GM12874 (cell line): ENCODE results near the gene HRG.

Experiments
- TF ChIP-seq, protein P1 (sequence below): IDR thresholded peaks from 2 replicates; pipeline ENCODE4 v1.5.1; 2011; ENCODE audit warnings: low read depth, mild to moderate bottlenecking, control low read depth, low read length, moderate library complexity; ENCODE audit not compliant: insufficient read depth

HRG gene

DNA sequence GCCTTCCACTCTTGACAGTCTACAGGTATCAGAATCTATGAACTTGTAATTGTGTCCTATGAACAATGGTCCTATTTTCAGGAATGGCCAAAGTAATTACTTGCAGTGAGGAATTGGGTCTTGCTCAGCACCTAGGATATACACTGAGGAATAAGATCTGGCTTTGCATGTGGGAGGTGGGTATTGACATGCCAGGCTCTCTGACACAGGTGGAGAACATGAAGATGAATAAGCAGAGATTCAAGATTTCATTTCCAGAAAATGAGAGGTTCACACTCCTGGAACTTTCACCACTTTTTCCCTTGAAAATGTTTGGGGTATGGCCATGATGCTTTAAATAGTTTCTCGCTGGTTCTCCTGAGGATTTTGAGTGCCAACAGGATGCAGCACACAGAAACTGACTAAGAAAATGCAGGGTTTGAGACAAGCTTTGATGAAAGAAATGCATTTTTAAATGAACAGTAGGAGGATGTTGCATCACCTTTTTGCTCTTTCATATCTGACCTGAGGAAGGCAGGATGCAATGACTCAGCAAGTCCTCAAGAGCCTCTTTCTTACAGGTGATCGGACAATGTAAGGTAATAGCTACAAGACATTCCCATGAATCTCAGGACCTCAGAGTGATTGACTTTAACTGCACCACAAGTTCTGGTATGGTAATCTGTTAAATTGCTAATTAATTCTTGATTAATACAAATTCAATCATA, 3.7 kb downstream of the HRG start:
- TF ChIP-seq, protein P1, sequence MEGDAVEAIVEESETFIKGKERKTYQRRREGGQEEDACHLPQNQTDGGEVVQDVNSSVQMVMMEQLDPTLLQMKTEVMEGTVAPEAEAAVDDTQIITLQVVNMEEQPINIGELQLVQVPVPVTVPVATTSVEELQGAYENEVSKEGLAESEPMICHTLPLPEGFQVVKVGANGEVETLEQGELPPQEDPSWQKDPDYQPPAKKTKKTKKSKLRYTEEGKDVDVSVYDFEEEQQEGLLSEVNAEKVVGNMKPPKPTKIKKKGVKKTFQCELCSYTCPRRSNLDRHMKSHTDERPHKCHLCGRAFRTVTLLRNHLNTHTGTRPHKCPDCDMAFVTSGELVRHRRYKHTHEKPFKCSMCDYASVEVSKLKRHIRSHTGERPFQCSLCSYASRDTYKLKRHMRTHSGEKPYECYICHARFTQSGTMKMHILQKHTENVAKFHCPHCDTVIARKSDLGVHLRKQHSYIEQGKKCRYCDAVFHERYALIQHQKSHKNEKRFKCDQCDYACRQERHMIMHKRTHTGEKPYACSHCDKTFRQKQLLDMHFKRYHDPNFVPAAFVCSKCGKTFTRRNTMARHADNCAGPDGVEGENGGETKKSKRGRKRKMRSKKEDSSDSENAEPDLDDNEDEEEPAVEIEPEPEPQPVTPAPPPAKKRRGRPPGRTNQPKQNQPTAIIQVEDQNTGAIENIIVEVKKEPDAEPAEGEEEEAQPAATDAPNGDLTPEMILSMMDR: no peak

DNA sequence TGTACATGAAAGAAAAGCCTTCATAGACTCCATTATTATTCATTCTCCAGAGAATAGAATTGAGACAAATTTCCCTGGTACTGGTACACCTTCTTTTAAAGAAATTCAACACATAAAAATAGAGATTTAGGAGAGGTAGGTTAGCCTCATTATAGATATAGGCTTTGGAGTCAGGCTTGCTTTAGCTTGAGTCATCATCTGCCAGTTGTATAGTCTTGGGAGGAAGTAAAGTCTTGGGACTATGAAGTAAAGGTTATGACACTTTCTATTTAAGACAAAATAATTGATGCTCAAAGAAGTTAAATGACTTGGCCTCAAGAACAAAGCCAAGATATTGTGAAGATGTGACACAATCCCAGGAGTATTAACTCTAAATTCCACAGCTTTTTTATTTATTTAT, 4.3 kb downstream of the HRG start:
- TF ChIP-seq, protein P1: no peak

DNA sequence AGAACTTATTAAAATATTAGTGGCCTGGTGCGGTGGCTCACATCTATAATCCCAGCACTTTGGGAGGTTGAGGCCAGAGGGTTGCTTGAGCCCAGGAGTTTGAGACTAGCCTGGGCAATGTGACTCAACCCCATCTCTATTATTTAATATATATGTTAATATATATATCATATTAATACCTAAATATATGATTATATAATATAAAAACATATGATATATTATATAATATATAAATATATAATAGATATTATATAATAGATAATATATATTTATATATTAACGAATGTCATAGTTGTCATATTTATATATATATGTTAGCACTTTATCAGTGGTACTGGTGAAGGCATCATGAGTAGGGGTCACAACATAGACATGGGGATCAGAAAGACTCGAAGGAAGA, 5.2 kb downstream of the HRG start:
- TF ChIP-seq, protein P1: no peak

DNA sequence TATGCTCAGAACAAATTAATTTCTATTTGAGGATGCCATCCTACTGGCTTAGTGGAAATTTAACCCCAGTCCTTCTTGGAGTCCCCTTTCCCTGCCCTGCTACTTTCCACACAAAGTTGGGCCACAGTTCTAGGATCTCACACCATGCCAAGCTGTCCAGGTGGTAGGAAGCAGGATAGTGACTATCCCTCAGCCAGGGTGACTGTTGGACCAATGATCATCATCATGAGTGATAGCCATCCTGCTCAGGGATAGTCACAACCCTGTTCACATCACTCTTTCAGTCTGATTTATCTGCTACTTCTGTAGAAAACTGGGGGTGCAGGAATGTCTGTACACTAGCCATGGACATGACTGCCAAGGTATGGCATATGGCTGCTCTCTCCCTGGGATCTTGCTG, 12.8 kb downstream of the HRG start:
- TF ChIP-seq, protein P1: no peak

DNA sequence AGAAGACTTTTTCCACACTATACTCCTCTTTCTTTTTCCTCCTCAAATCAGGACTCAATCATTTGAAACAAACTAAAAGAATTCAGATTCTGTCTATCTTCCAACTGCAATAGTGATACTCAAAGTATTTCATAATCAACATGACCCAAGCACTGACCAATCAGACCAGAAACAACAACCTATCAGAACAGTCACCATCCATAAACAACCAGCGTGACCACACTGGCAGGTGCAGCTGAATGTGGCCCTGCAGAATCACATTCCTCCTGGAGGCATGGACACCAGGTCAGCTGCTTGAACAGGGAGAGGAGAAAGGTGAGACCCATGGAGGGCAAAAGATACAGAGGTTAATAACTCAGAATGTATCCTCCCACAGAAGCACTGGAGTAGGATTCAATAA, 13.3 kb downstream of the HRG start:
- TF ChIP-seq, protein P1: no peak

DNA sequence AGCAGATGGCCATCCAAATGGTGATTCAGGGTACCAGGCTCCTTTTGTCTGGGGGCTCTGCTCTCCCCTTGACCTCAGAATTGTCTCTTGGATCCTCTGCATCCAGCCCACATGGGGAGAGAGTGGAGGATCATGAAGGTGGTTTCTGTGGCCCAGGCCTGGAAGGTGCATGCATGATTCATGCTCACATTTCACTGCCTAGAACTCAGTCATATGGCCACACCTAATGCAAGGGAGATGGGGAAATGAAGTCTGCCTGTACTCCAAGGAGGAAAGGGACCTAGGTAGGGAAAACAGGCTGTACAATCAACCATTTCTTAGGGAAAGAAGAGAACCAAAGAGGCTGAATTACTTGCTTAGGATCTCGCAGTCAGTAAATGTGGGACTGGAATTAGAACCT, 15.1 kb downstream of the HRG start:
- TF ChIP-seq, protein P1: no peak

DNA sequence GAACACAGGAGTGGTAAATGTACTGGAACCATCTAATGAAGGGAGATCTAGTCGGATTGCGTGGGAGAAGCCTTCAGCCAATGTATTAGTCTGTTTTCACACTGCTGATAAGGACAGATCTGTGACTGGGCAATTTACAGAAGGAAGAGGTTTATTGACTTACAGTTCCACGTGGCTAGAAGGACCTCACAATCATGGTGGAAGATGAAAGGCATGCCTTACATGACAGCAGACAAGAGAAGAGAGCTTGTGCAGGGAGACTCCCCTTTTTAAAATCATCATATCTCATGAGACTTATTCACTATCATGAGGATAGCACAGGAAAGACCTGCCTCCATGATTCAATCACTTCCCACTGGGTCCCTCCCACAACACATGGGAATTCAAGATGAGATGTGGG, 17.0 kb downstream of the HRG start:
- TF ChIP-seq, protein P1: no peak
